Testis (tissue), 2 donors: ENCODE results near the gene IGSF9.

Source experiments
- POLR2A ChIP-seq: fragments of 450-650 bp; IDR thresholded peaks from one replicate; pipeline ENCODE4 v1.6.1; 2017; ENCODE audit warnings: antibody characterized with exemption, mild to moderate bottlenecking, moderate library complexity
- TF ChIP-seq, protein P1 (sequence below), 3 experiments: fragments of 450-650 bp in 2 of 3; fragments of 200-600 bp in 1 of 3; sonication (generic) in 1 of 3; IDR thresholded peaks; one replicate each; pipeline ENCODE4 v1.5.1; 2016 to 2019; ENCODE audit warnings: antibody characterized with exemption in 3 of 3, mild to moderate bottlenecking in 2 of 3, moderate library complexity in 1 of 3

GRCh38 chr1:159895836-159896545 is 49.4 kb downstream of the IGSF9 start:
- TF ChIP-seq, protein P1, sequence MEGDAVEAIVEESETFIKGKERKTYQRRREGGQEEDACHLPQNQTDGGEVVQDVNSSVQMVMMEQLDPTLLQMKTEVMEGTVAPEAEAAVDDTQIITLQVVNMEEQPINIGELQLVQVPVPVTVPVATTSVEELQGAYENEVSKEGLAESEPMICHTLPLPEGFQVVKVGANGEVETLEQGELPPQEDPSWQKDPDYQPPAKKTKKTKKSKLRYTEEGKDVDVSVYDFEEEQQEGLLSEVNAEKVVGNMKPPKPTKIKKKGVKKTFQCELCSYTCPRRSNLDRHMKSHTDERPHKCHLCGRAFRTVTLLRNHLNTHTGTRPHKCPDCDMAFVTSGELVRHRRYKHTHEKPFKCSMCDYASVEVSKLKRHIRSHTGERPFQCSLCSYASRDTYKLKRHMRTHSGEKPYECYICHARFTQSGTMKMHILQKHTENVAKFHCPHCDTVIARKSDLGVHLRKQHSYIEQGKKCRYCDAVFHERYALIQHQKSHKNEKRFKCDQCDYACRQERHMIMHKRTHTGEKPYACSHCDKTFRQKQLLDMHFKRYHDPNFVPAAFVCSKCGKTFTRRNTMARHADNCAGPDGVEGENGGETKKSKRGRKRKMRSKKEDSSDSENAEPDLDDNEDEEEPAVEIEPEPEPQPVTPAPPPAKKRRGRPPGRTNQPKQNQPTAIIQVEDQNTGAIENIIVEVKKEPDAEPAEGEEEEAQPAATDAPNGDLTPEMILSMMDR (IDR thresholded peaks at IDR 0.05): no peak
- no peak for TF ChIP-seq POLR2A
